ENCODE results near the gene PRM1.
"Not testable (repeated sequence)": the region's sequence is repeated elsewhere in the genome, so short reads cannot be mapped to it uniquely, and the experiment has no call there.

PRM1 gene

GRCh38 chr16:11296706-11297491 lies 15.8 kb upstream of the PRM1 start:
- DNase-seq: no peak

DNA sequence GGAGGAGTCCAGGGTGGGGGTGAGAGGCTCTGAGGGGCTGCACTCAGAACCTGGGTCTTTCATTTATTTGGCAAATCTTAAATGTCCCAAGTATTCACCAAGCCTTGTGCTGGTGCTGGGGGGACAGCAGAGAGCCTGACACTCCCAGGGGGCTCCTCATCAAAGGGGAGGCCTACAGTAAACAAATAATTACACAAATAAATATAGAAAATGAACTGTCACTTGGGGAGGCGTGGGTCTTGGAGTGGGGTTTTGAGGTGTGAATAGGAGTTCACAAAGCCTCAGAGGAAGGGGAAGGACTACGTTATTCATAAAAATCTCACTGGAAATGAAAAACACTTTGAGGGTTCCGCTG lies 15.2 kb upstream of the PRM1 start:
- DNase-seq: no peak

DNA sequence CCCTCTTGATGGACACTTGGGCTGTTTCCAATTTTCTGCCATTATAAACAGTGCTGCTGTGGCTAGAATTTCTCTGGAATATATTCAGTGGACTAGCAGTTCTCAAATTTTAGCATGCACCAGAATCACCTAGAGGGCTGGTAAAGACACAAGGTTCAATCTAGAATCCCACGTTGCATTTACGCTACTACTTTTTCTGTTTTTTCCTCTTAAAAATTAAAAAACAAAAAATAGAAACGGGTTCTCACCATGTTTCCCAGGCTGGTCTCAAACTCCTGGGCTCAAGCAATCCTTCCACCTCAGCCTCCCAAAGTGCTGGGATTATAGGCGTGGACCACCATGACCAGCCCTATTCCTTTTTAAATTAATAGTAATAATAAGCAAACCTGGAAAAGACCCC lies 14.5 kb upstream of the PRM1 start:
- DNase-seq: no peak

- no peak for DNase-seq
These were observed 11.1 kb upstream of the PRM1 start for GRCh38 chr16:11292076-11292748.

- no peak for DNase-seq
These were observed 10.1 kb upstream of the PRM1 start for GRCh38 chr16:11291091-11291703.

- DNase-seq: no peak
These were observed 9.2 kb upstream of the PRM1 start for GRCh38 chr16:11290102-11290893.

- not testable (repeated sequence) for DNase-seq
These were observed 8.6 kb upstream of the PRM1 start for GRCh38 chr16:11289696-11290095.

DNA sequence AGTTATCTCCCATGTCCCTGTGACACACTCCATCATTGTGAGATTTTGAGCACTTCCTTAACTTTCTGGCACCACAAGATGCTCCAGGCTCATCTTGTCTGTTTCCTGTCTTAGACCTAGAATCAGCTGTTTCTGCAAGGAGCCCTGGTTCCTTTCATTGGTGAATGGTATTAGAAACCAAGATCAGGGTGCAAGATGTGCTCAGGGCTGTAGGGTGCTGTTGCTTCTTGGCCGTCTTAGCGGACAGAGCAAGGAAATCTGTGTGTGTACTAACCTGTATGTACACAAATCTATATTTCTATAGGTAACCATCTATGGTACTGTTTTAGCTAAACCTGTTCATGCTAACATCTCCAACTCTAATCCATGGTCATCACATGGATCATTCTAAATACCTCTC lies 8.1 kb upstream of the PRM1 start:
- no peak for DNase-seq

GRCh38 chr16:11285842-11286241 lies 4.7 kb upstream of the PRM1 start:
- DNase-seq: no peak

DNA sequence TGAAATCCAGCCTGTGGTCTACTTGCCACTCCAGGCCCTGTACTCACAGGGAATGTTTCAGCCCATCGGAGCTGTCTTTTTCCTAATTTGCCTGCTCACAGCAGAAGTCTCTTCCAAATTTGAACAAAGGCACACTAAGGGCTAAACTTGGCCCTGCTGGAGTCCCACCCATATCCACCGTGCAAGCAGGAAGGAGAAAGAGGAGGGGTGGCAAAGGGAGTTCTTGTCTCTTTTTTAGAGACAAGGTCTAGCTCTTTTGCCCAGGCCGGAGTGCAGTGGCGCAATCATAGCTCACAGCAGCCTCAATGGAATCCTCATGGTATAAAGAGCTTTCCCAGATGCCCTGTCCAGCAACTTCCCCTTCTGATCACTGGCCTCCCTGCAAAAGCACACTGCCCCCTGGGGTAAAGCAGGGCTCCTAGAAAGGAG lies 2.7 kb upstream of the PRM1 start:
- DNase-seq: no peak

DNA sequence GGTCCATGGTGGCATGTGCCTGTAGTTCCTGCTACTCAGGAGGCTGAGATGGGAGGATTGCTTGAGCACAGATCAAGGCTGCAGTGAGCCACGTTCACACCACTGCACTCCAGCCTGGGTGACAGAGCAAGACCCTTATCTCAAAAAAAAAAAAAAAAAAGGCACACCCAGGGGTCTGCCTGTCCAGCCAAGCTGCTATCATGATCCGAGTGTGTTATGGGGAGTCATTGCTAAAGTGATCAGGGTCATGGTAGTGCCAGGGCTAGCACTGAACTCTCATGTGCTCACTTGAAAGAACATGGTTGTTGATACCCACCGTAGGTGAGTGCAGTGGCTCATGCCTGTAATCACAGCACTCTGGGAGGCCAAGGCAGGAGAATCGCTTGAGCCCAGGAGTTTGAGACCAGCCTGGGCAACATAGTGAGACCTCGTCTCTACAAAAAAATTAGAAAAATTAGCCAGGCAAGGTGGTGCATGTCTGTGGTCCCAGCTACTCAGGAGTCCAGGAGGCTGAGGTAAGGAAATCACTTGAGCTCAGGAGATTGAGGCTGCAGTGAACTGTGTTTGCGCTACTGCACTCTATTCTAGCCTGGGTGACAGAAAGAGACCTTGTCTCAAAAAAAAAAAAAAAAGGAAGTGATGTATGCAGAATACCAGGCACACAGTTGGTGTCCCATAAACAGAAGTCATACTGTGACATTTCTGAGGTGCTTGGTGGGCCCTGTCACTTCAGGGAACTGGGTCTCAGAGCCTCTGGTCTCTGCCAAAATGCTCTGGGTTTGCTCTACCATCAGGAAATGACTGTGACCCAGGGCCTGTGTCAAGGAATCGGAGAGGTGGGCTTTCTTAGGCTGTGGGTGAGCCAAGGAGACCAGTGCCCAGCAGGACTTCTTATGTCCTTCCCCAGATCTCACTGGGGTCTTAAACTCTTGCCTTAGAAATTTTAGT lies 2.2 kb downstream of the PRM1 start:
- DNase-seq: no peak

GRCh38 chr16:11277607-11278337 lies 3.4 kb downstream of the PRM1 start:
- no peak for DNase-seq

DNA sequence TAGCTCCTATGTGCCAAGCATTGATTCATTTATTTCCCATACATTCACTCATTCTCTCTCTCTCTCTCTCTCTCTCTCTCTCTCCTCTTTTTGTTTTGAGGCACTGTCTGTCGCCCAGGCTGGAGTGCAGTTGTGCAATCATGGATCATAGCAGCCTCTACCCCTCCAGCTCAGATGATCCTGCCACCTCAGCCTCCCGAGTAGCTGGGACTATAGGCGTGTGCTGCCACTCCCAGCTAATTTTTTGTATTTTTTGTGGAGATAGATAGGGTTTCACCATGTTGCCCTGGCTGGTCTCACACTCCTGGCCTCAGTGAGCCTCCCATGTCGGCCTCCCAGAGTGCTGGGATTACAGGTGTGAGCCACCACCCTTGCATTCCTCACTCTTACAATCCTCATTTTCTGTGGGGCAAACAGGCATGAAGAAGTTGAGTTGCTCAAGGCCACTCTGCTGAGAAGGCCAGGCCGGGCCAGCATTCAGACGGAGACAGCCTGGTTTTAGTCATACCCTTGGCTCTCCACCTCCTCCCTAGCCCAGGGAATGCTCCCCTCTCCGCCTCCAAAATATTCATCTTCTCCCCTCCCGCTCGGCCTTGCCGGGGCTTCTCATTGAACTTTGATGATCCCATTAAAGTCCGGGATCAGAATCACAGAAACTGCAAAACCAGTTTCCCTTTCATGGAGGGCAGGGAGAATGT lies 4.1 kb downstream of the PRM1 start:
- DNase-seq: no peak

- DNase-seq: no peak
These were observed 4.8 kb downstream of the PRM1 start, which contains the start of gene PRM2 for GRCh38 chr16:11276143-11276895. Gene PRM2 (minus strand): TSS chr16:11276480. CDS start chr16:11276370, 110 bp downstream.

GRCh38 chr16:11274964-11275363 lies 6.2 kb downstream of the PRM1 start:
- DNase-seq: no peak

DNA sequence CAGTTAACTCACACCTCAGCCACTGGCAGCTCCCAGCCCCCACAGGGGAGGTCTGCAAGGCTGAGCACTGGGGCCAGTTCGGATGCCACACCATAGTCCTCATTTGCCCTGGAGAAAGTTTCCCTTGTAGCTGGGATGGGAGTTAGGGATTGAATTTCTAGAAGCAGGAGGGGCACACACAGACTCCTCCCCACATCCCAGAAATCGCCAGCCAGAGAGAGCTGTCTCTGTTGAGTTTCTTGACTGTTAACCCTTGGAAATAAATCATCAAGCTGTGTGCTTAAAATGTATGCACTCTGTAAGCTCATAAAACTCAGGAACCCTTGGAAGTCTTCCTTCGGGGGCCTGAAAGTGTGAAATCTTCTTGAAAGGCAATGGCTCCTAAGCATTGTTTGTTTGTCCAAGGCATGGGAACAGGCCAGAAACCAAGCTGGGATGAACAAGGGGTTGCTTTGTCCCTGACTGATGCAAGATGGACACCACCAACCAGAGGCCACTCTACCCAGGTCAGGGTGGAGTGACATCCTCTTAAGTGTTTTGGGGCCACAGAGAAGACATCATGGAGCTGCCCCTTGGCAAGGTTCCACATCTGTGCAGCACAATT lies 7.3 kb downstream of the PRM1 start:
- DNase-seq: no peak

DNA sequence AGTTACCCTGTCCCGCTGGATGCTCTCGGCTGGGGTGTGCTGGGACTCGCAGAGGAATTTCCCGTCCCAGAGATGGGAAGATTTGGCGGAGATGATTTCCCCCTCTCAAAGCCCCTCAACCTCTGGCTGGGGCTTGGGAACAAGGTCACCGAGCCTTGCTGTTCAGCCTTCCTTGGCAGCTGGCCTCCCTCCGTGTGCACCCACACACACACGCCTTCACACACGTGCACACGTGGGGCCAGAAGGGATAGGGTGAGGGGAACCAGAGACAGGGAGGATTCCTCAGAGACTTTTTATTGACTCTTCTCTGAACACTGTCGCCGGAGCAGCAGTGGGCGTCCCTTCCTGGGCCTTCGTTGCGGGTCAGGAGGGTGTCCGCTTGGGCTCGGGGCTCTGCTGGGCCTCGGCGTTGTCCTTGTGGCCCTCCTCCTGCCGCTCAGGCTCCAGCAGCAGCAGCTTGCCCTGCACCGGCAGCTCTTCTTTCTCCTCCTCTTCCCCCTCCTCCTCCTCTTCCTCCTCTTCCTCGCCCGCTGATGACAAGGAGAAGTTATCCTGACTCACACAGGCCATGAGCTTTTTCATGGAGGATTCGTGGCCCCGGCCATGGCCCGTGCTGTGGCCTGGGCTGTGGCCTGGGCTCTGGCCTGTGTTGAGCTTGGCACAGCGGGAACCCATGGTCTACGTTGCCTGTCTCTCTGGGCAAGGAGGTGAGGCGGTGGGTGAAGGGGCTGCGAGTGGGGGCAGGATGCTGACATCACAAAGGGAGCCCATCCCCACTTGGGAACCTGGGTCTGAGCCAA lies 8.0 kb downstream of the PRM1 start, which contains the start of gene PRM3:
Gene PRM3 (minus strand): TSS at position 709 of the 800 bp plus-strand sequence. CDS start 34 bp downstream, at position 675.
- no peak for DNase-seq

- DNase-seq: no peak
These were observed 8.6 kb downstream of the PRM1 start for GRCh38 chr16:11272484-11272883.
